SU-DHL-6 (cell line): ENCODE measurements around the gene ALK.

ENCODE experiments used
- H2AFZ ChIP-seq: fragments of 200-600 bp; sonication (generic); 2 replicates; pipeline ENCODE4 v1.6.1; 2014; ENCODE audit warnings: low read depth, mild to moderate bottlenecking, moderate library complexity, mixed read lengths, antibody characterized with exemption, low read length; ENCODE audit not compliant: severe bottlenecking
- H3F3A ChIP-seq: fragments of 200-600 bp; shearing (Covaris generic); 2 replicates; pipeline ENCODE4 v1.6.0; 2016; ENCODE audit warnings: antibody characterized with exemption, mild to moderate bottlenecking; ENCODE audit not compliant: insufficient read depth
- H3K27ac ChIP-seq: fragments of 200-600 bp; sonication (generic); 2 replicates; pipeline ENCODE4 v1.5.1; 2016; ENCODE audit warnings: low read depth, mild to moderate bottlenecking, low read length, moderate library complexity, mixed read lengths
- H3K27me3 ChIP-seq: fragments of 200-600 bp; sonication (generic), shearing (Covaris generic); 2 replicates; pipeline ENCODE4 v1.6.0; 2014; ENCODE audit warnings: mild to moderate bottlenecking, low read length
- H3K36me3 ChIP-seq: fragments of 200-600 bp; sonication (generic); 2 replicates; pipeline ENCODE4 v1.6.1; 2014; ENCODE audit warnings: mild to moderate bottlenecking, low read length, mixed read lengths
- H3K4me2 ChIP-seq: fragments of 300-600, 200-600 bp; shearing (Covaris generic), sonication (generic); 2 replicates; pipeline ENCODE4 v1.6.0; 2014; ENCODE audit warnings: low read length, low read depth, mild to moderate bottlenecking; ENCODE audit not compliant: poor library complexity, severe bottlenecking
- H3K4me3 ChIP-seq: fragments of 200-600 bp; sonication (generic); 2 replicates; pipeline ENCODE4 v1.5.1; 2014; ENCODE audit warnings: antibody characterized with exemption, low read length, mild to moderate bottlenecking, mixed read lengths; ENCODE audit not compliant: insufficient read depth, poor library complexity, severe bottlenecking
- H3K79me2 ChIP-seq: fragments of 200-600 bp; sonication (generic); 2 replicates; pipeline ENCODE4 v1.6.1; 2014; ENCODE audit warnings: mild to moderate bottlenecking, low read length, moderate library complexity; ENCODE audit not compliant: insufficient read depth
- H3K9ac ChIP-seq: fragments of 200-600 bp; sonication (generic); 2 replicates; pipeline ENCODE4 v1.7.0; 2014; ENCODE audit warnings: mild to moderate bottlenecking, low read length
- H3K9me2 ChIP-seq: fragments of 200-600 bp; sonication (generic); replicated peaks from 2 replicates; pipeline ENCODE4 v1.6.1; 2014; ENCODE audit warnings: low read length; ENCODE audit not compliant: insufficient read depth
- H3K9me3 ChIP-seq: fragments of 200-600 bp; sonication (generic); 2 replicates; pipeline ENCODE4 v1.6.1; 2014; ENCODE audit warnings: low read length, mixed read lengths; ENCODE audit not compliant: insufficient read depth
- H4K20me1 ChIP-seq: fragments of 200-600 bp; sonication (generic); 2 replicates; pipeline ENCODE4 v1.6.1; 2014; ENCODE audit warnings: low read depth, mild to moderate bottlenecking, antibody characterized with exemption, low read length, moderate library complexity, mixed read lengths
- EZH2phosphoT487 ChIP-seq: fragments of 200-600 bp; sonication (generic), shearing (Covaris generic); conservative IDR thresholded peaks from 2 replicates; pipeline ENCODE4 v1.6.1; 2018; ENCODE audit warnings: mild to moderate bottlenecking, antibody characterized with exemption, low read length, moderate library complexity, mixed read lengths
- TF ChIP-seq, protein P1 (sequence below): fragments of 200-600 bp; sonication (generic); IDR thresholded peaks from one replicate; pipeline ENCODE4 v1.5.1; 2017; ENCODE audit warnings: antibody characterized with exemption, mild to moderate bottlenecking, low read length, moderate library complexity; ENCODE audit not compliant: insufficient read depth, poor library complexity, severe bottlenecking

ALK gene

DNA sequence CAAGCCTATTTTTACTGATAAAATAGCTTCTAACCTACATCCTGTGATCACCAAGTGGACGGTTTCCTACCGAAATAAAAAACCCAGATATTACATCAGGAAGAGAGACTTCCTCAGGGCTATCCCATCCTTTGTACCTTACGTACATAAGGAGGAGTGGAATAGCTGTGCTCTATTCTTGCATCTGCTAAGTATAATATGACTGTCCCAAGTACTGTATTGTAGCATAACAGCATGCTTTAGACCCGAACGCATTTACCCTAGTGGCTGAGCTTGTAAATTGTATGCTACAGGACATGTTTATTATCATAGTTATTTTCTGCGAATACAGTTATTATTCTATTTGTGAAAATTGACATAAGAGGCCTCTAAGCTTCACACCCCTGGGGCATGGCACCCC lies 503.8 kb downstream of the ALK start:
- Histone ChIP-seq H3F3A (no peaks in the 10 kb centered on the region), H4K20me1 (no peaks in the 10 kb centered on the region), H3K79me2 (no peaks in the 10 kb centered on the region), H3K4me3 (no peak overlapping the region), H3K27ac (no peak overlapping the region), H3K9me3 (no peaks in the 10 kb centered on the region), H3K9me2 (no peaks in the 10 kb centered on the region), H3K36me3 (no peaks in the 10 kb centered on the region), H2AFZ (no peak overlapping the region), H3K27me3 (no peaks in the 10 kb centered on the region), H3K4me2 (no peak overlapping the region), H3K9ac (no peak overlapping the region)
- no peak for TF ChIP-seq EZH2phosphoT487
- TF ChIP-seq, protein P1, sequence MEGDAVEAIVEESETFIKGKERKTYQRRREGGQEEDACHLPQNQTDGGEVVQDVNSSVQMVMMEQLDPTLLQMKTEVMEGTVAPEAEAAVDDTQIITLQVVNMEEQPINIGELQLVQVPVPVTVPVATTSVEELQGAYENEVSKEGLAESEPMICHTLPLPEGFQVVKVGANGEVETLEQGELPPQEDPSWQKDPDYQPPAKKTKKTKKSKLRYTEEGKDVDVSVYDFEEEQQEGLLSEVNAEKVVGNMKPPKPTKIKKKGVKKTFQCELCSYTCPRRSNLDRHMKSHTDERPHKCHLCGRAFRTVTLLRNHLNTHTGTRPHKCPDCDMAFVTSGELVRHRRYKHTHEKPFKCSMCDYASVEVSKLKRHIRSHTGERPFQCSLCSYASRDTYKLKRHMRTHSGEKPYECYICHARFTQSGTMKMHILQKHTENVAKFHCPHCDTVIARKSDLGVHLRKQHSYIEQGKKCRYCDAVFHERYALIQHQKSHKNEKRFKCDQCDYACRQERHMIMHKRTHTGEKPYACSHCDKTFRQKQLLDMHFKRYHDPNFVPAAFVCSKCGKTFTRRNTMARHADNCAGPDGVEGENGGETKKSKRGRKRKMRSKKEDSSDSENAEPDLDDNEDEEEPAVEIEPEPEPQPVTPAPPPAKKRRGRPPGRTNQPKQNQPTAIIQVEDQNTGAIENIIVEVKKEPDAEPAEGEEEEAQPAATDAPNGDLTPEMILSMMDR, result no peak

DNA sequence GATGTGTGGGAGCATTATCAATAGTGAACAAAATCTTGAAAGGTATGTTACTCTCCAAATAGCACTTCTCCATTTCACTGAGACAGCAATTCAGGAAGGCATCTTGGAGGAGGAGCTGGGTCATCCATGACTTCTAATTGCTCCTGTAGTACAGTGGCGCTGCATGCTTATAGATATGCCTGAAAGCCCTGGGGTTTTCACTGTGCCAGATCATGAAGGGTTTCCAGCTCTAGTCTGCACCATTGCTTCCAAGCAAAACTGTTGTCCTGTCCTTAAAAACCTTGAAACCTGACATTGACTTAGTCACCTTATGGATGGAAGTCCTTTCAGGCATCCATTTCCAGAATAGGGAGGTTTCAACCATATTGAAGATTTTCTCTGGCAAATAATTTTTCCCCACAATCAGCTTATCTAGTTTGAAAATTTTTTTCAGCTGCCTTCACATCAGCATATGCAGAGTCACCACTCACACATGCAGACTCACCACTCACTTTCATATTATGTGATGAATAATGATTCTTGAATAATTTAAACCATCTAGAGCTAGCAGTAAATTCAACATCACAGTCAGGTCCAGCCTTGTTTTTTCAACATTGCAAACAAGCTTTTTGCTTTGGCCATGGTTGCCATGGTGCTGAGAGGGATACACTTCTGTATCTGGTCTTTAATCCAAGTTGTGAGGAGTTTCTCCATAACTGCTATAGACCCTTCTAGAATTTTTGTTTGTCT lies 509.0 kb downstream of the ALK start:
- Histone ChIP-seq H3K27ac (no peak overlapping the region), H3K9ac (no peak overlapping the region), H3K79me2 (no peaks in the 10 kb centered on the region), H2AFZ (no peak overlapping the region), H4K20me1 (no peaks in the 10 kb centered on the region), H3K27me3 (no peaks in the 10 kb centered on the region), H3K4me3 (no peak overlapping the region), H3K4me2 (no peak overlapping the region), H3K9me2 (no peaks in the 10 kb centered on the region), H3K36me3 (no peaks in the 10 kb centered on the region), H3F3A (no peaks in the 10 kb centered on the region), H3K9me3 (no peaks in the 10 kb centered on the region)
- no peak for TF ChIP-seq EZH2phosphoT487
- TF ChIP-seq, protein P1, result no peak

DNA sequence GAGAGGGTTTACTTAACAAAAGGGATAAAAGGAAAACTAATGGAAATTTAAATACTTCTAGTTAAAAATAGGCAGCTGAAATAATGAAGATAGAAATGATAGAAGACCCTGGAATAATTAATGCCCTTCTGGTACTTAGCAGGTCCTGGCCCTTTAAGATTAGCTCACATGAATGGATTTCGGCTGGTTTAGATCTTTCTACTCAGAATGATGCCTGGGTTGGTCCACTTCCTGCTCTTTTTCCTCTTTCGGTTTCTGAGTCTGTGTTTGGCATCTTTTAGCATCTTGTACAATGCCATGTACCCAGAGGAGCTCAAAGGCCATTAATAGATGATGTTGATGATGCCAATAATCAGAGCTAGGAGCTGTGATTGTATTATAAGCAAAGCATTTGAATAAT lies 515.7 kb downstream of the ALK start:
- no peak overlapping the region for H3K9ac ChIP-seq
- H3K79me2 ChIP-seq, result no peaks in the 10 kb centered on the region
- no peak overlapping the region for H3K4me2 ChIP-seq
- no peak overlapping the region for H3K4me3 ChIP-seq
- no peak overlapping the region for H2AFZ ChIP-seq
- H4K20me1 ChIP-seq, result no peaks in the 10 kb centered on the region
- no peaks in the 10 kb centered on the region for H3K9me2 ChIP-seq
- no peaks in the 10 kb centered on the region for H3F3A ChIP-seq
- no peak for TF ChIP-seq EZH2phosphoT487
- TF ChIP-seq, protein P1, result no peak
- H3K36me3 ChIP-seq, result no peaks in the 10 kb centered on the region
- no peaks in the 10 kb centered on the region for H3K27me3 ChIP-seq
- no peaks in the 10 kb centered on the region for H3K9me3 ChIP-seq
- no peak overlapping the region for H3K27ac ChIP-seq

DNA sequence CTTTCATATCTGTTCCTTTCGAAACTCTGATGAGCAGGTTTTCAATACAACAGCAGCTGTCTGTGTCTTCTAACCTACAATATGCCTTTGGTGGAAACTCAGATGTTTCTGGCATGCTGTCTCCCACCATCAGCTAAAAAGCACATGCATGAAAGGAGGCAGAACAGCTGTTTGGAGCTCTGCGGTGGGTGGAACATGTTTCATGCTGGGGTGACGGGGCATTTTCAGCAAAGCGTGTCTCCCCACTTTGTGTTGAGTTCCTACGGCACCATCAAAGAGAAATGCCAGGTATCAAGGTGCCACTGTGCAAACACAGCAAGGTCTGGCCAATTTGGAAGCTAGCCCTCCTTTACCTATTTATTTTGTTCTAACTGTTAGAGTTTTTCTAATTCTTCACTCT lies 516.1 kb downstream of the ALK start:
- H4K20me1 ChIP-seq, result no peaks in the 10 kb centered on the region
- H3K27ac ChIP-seq, result no peak overlapping the region
- H3K79me2 ChIP-seq, result no peaks in the 10 kb centered on the region
- H3K4me2 ChIP-seq, result no peak overlapping the region
- H3K36me3 ChIP-seq, result no peaks in the 10 kb centered on the region
- H3K9me3 ChIP-seq, result no peaks in the 10 kb centered on the region
- no peak overlapping the region for H2AFZ ChIP-seq
- no peaks in the 10 kb centered on the region for H3K27me3 ChIP-seq
- no peak for TF ChIP-seq EZH2phosphoT487
- TF ChIP-seq, protein P1, result no peak
- H3K4me3 ChIP-seq, result no peak overlapping the region
- H3F3A ChIP-seq, result no peaks in the 10 kb centered on the region
- no peak overlapping the region for H3K9ac ChIP-seq
- H3K9me2 ChIP-seq, result no peaks in the 10 kb centered on the region
